Ovary (tissue), 9 donors: ENCODE measurements around the gene ATP8B4. TPM values are rescaled to one million over a fixed set of nuclear protein-coding genes. Genes with fewer than 3 reads are reported as not detected.
"Not testable (repeated sequence)": the region's sequence is repeated elsewhere in the genome, so short reads cannot be mapped to it uniquely, and the experiment has no call there.

ENCODE experiments used
- DNase-seq, 5 donors: peaks; one replicate each; pipeline ENCODE4 v3.0.0-alpha.2; 2019 to 2020
- H3K27ac ChIP-seq, 2 donors: fragments of 200-600 bp; one replicate each; pipeline versions ENCODE4 v1.5.1 to v1.8.0; 2019 to 2022
- H3K27me3 ChIP-seq: fragments of 200-600 bp; one replicate; pipeline ENCODE4 v1.8.0; 2022
- H3K36me3 ChIP-seq: fragments of 200-600 bp; sonication (generic); one replicate; pipeline ENCODE4 v1.5.1; 2019
- H3K4me1 ChIP-seq: one replicate; pipeline ENCODE4 v1.8.1; 2013; ENCODE audit warnings: mild to moderate bottlenecking, moderate library complexity; ENCODE audit not compliant: insufficient read depth
- H3K4me3 ChIP-seq: fragments of 200-600 bp; sonication (generic); one replicate; pipeline ENCODE4 v1.5.1; 2017
- H3K9me3 ChIP-seq, 2 donors: fragments of 200-600 bp in 1 of 2; sonication (generic) in 1 of 2; one replicate each; pipeline versions ENCODE4 v1.5.1 to v1.8.1; 2013 to 2019; ENCODE audit warnings: mild to moderate bottlenecking in 1 of 2, moderate library complexity in 1 of 2
- CTCF ChIP-seq, 3 donors: fragments of 450-650 bp in 2 of 3; fragments of 200-600 bp in 1 of 3; IDR thresholded peaks; one replicate each; pipeline versions ENCODE4 v1.5.1 to v1.8.0; 2016 to 2022; ENCODE audit warnings: antibody characterized with exemption in 3 of 3, mild to moderate bottlenecking in 1 of 3
- EP300 ChIP-seq: sonication (generic); formaldehyde crosslinking; IDR thresholded peaks from one replicate; pipeline ENCODE4 v1.6.1; 2017; ENCODE audit warnings: antibody characterized with exemption
- POLR2A ChIP-seq: fragments of 450-650 bp; IDR thresholded peaks from one replicate; pipeline ENCODE4 v1.6.1; 2017; ENCODE audit warnings: antibody characterized with exemption, mild to moderate bottlenecking, moderate library complexity
- WGBS, 3 donors: extraction: QIAGEN DNeasy Blood & Tissue Kit in 1 of 3; methylation state at CpG; one replicate each; pipeline versions ENCODE4 v1.1.5 to v1.1.7; 2013 to 2017; 5-methylcytosine and 5-hydroxymethylcytosine counted together
- intact Hi-C, 4 donors: fragments of 100-400 bp; cut with DNase I; formaldehyde crosslinking; loops; one replicate each; pipeline versions ENCODE4 v1.11.0 to v1.15.1; 2022 to 2023
- polyA plus RNA-seq, 2 donors: library from polyadenylated mRNA; stranded (reverse); fragments of 200-250 nt in 1 of 2; fragments of 350-450 nt in 1 of 2; fragmentation: Illumina TruSeq in 1 of 2; extraction: RNeasy Lipid Tissue Mini Kit (QIAGEN cat#74804) in 1 of 2; gene quantifications; one replicate each; pipeline ENCODE4 v1.2.3, GENCODE V29; 2013 to 2014
- total RNA-seq, 7 donors: library from RNA; depleted of rRNA in 2 of 7; stranded (reverse); fragments of >200 nt in 2 of 7; fragmentation: NEBNext Ultra II Directional in 3 of 7; extraction: Animal tissue kit (Norgen Biotek cat#: 25700) in 3 of 7; gene quantifications; one replicate each; pipeline versions ENCODE4 v1.1.0 to v1.2.4, GENCODE V29; 2016 to 2023
- donor health status: DM: no; HTN: no; CAD: no; lungs with moderate emphysema.
- donor health status: DM: no; HTN: no; CAD: no.
- donor health status: Bipolar disorder and iron deficiency.
- donor health status: DM: yes; HTN: yes; CAD: no.
- donor health status: DM: no; HTN: no; CAD: no.
- donor health status: DM: yes; HTN: yes; CAD: no.

Gene ATP8B4
- total and polyA plus RNA-seq, 9 donors, result 3.7 to 14.4 (median 7.1) TPM

- intact Hi-C loops, result no loop called here
- Histone ChIP-seq H3K27ac (no peak overlapping the region), H3K4me1 (no peaks in the 10 kb centered on the region), H3K9me3 (no peaks in the 10 kb centered on the region), H3K4me3 (no peak overlapping the region), H3K27me3 (no peaks in the 10 kb centered on the region), H3K36me3 (no peaks in the 10 kb centered on the region)
- 39 to 63% (median 43%) methylated on average over 1 of the region's 1 CpG for WGBS, 3 donors
- TF ChIP-seq POLR2A (no peak), EP300 (no peak), CTCF (IDR thresholded peaks at IDR 0.05) (no peak)
- DNase-seq, result no peak
Observed at GRCh38 chr15:50166216-50166615, 47.2 kb upstream of the ATP8B4 start.

GRCh38 chr15:50164458-50164857, 45.4 kb upstream of the ATP8B4 start:
- DNase-seq, result no peak
- Histone ChIP-seq H3K36me3 (no peaks in the 10 kb centered on the region), H3K4me3 (no peak overlapping the region), H3K27me3 (no peaks in the 10 kb centered on the region), H3K27ac (no peak overlapping the region), H3K9me3 (no peaks in the 10 kb centered on the region), H3K4me1 (no peaks in the 10 kb centered on the region)
- intact Hi-C loops, result no loop called here
- 70 to 93% (median 89%) methylated on average over 1 of the region's 1 CpG for WGBS, 3 donors
- TF ChIP-seq POLR2A (no peak), CTCF (IDR thresholded peaks at IDR 0.05) (no peak), EP300 (no peak)

GRCh38 chr15:50163719-50164410, 44.8 kb upstream of the ATP8B4 start:
- intact Hi-C loops, result no loop called here

GRCh38 chr15:50162969-50163718, 44.1 kb upstream of the ATP8B4 start:
- H3K27me3 ChIP-seq, result no peaks in the 10 kb centered on the region
- no peak for DNase-seq
- H3K36me3 ChIP-seq, result no peaks in the 10 kb centered on the region
- no peaks in the 10 kb centered on the region for H3K9me3 ChIP-seq
- no peak overlapping the region for H3K27ac ChIP-seq
- no peak for TF ChIP-seq EP300
- TF ChIP-seq POLR2A, result no peak
- no peak for TF ChIP-seq CTCF (IDR thresholded peaks at IDR 0.05)
- WGBS, 3 donors, result 59 to 84% (median 67%) methylated on average over 2 of the region's 2 CpGs
- H3K4me1 ChIP-seq, result no peaks in the 10 kb centered on the region
- intact Hi-C loops, result no loop called here
- H3K4me3 ChIP-seq, result no peak overlapping the region

More at GRCh38 chr15:50163719-50164410, 44.8 kb upstream of the ATP8B4 start:
- TF ChIP-seq EP300 (no peak), CTCF (IDR thresholded peaks at IDR 0.05) (no peak), POLR2A (no peak)
- Histone ChIP-seq H3K4me3 (no peak overlapping the region), H3K36me3 (no peaks in the 10 kb centered on the region), H3K27me3 (no peaks in the 10 kb centered on the region), H3K4me1 (no peaks in the 10 kb centered on the region), H3K27ac (no peak overlapping the region), H3K9me3 (no peaks in the 10 kb centered on the region)
- DNase-seq, result no peak
- whole genome bisulfite sequencing, 3 donors, result 46 to 92% (median 90%) methylated on average over 2 of the region's 2 CpGs

- H3K4me1 ChIP-seq, H3K4me3 ChIP-seq, DNase-seq, H3K27ac ChIP-seq, H3K27me3 ChIP-seq, H3K9me3 ChIP-seq, intact Hi-C loops, H3K36me3 ChIP-seq: not testable (repeated sequence)
- 92 to 98% (median 94%) methylated on average over 16 to 27 of the region's 28 CpGs for WGBS, 3 donors
Observed at GRCh38 chr15:50158236-50158635, 39.2 kb upstream of the ATP8B4 start.
